Motor neuron (in vitro differentiated cells): ENCODE data around the gene MAN2A1. TPM values are rescaled to one million over a fixed set of nuclear protein-coding genes. Genes with fewer than 3 reads are reported as not detected.

Experiments used
- ATAC-seq, 8 experiments: fragments of 200-7000 bp; cut with Tn5 transposase; replicated peaks in 6 of 8; 2 replicates each; pipeline ENCODE4 v1.8.0; 2021; ENCODE audit warnings: mild to moderate bottlenecking in 8 of 8, moderate library complexity in 8 of 8
- H3K27ac ChIP-seq, 2 donors: fragments of 250-450 bp; sonication (Bioruptor Pico); 2 replicates each; pipeline ENCODE4 v1.9.0; 2021; ENCODE audit warnings: antibody characterized with exemption in 2 of 2, mild to moderate bottlenecking in 2 of 2, moderate library complexity in 1 of 2
- H3K4me1 ChIP-seq, 2 donors: fragments of 250-450 bp; sonication (Bioruptor Pico); replicated peaks in 1 of 2; 2 replicates each; pipeline ENCODE4 v1.6.1; 2021; ENCODE audit warnings: antibody characterized with exemption in 2 of 2, mild to moderate bottlenecking in 2 of 2, moderate library complexity in 1 of 2
- H3K4me3 ChIP-seq, 5 donors: fragments of 250-450 bp; sonication (Bioruptor Pico); 2 replicates each; pipeline ENCODE4 v1.9.0; 2021; ENCODE audit warnings: antibody characterized with exemption in 5 of 5, mild to moderate bottlenecking in 5 of 5, moderate library complexity in 4 of 5
- WGBS, 10 experiments: fragments of 450-650 bp; shearing (Covaris generic); methylation state at CpG; one replicate each; pipeline ENCODE4 v1.0.0; 2022; 5-methylcytosine and 5-hydroxymethylcytosine counted together
- in situ Hi-C, 9 experiments: fragments of 400-800 bp; cut with MboI; loops; one replicate each; pipeline ENCODE4 v1.15.0; 2021; ENCODE audit warnings: low sequenced_read_pairs in 9 of 9, low pct_unique_long_range_greater_than_20kb in 2 of 9; ENCODE audit not compliant: unreplicated experiment in 9 of 9
- total RNA-seq, 8 experiments: library from RNA; unstranded; fragments of 300-600 nt; gene quantifications; 2 replicates each; pipeline versions ENCODE4 v1.2.3 to v1.2.4, GENCODE V29; 2022

Gene MAN2A1
- total RNA-seq, 8 experiments from 2014 or later = 9.1 to 59.7 (median 15.5) TPM

GRCh38 chr5:109701252-109701651 lies 11.5 kb downstream of the MAN2A1 start:
- 90 to 100% (median 100%) methylated on average over 1 to 2 of the region's 2 CpGs for WGBS, 10 experiments
- Histone ChIP-seq H3K4me3 (no peak overlapping the region), H3K27ac (no peak overlapping the region), H3K4me1 (peaks cover 4 to 8% of the 10 kb centered on the region in 2 donors)
- no peak for ATAC-seq
- in situ Hi-C loops = no loop called here

- Histone ChIP-seq H3K27ac (no peak overlapping the region), H3K4me3 (no peak overlapping the region), H3K4me1 (peaks cover 4% of the 10 kb centered on the region in 2 donors)
- 10 to 100% (median 80%) methylated on average over 1 to 2 of the region's 2 CpGs; no CpG with 5 or more reads in 3 of the 10 experiments for WGBS, 10 experiments
- peak in 2 of 8 experiments; percentile 81 to 92 for ATAC-seq
- in situ Hi-C loops = no loop called here
Observed at GRCh38 chr5:109701792-109702191, 12.1 kb downstream of the MAN2A1 start.

GRCh38 chr5:109703166-109703565 lies 13.4 kb downstream of the MAN2A1 start:
- peak in 1 of 8 experiments; percentile 42 for ATAC-seq
- Histone ChIP-seq H3K4me3 (no peak overlapping the region), H3K27ac (no peak overlapping the region), H3K4me1 (no peaks in the 10 kb centered on the region)
- in situ Hi-C loops = no loop called here

GRCh38 chr5:109703829-109704228 lies 14.1 kb downstream of the MAN2A1 start:
- Histone ChIP-seq H3K4me3 (no peak overlapping the region), H3K27ac (no peak overlapping the region), H3K4me1 (no peaks in the 10 kb centered on the region)
- peak in 2 of 8 experiments; percentile 67 to 78 for ATAC-seq
- in situ Hi-C loops = no loop called here
- WGBS, 10 experiments = 20 to 100% (median 83%) methylated on average over 1 of the region's 1 CpG; no CpG with 5 or more reads in 5 of the 10 experiments

- no peak for ATAC-seq
- Histone ChIP-seq H3K4me1 (no peaks in the 10 kb centered on the region), H3K27ac (no peak overlapping the region), H3K4me3 (no peak overlapping the region)
- in situ Hi-C loops = no loop called here
- 63 to 100% (median 89%) methylated on average over 2 to 8 of the region's 10 CpGs for WGBS, 10 experiments
Observed at GRCh38 chr5:109704282-109704952, 14.7 kb downstream of the MAN2A1 start.

DNA sequence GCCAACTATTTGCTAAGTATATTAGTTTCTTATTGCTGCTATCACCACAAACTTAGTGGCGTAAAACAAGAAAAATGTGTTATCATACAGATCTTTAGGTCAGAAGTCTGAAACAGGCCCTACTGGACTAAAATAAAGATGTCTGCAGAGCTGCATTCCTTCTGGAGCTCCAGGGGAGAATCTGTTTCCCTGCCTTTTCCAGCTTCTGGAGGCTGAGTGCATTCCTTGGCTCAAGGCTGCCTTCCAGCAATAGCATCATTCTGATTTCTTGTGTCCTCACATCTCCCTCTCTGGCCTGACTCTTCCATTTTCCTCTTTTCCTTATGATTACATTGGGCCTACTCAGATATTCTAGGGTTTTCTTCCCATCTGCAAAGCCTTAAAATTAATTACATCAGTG lies 15.9 kb downstream of the MAN2A1 start:
- WGBS, 10 experiments = 83 to 100% (median 100%) methylated on average over 1 of the region's 1 CpG; no CpG with 5 or more reads in 1 of the 10 experiments
- Histone ChIP-seq H3K4me1 (no peaks in the 10 kb centered on the region), H3K4me3 (no peak overlapping the region), H3K27ac (no peak overlapping the region)
- in situ Hi-C loops = no loop called here
- no peak for ATAC-seq

DNA sequence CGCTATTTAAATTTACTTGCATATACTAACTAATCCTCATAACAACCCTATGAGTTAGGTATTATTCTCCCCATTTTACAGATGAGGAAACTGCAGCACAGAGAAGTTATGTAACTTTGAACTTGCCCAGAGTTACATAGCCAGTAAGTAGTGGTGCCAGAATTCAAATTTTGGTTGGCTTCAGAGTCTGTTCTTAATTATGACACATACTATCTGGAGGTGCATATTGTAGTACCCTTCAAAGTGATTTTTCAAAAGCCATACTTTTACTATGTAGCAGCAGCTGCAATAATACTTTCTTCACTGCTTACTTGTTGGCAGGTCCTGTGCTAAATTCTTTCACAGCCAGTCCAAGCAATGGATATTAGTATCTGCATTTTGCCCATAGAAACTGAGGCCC lies 16.4 kb downstream of the MAN2A1 start:
- in situ Hi-C loops = no loop called here
- Histone ChIP-seq H3K4me1 (no peaks in the 10 kb centered on the region), H3K27ac (no peak overlapping the region), H3K4me3 (no peak overlapping the region)
- WGBS, 10 experiments = 83 to 100% (median 100%) methylated on average over 1 of the region's 1 CpG; no CpG with 5 or more reads in 2 of the 10 experiments
- ATAC-seq = no peak

DNA sequence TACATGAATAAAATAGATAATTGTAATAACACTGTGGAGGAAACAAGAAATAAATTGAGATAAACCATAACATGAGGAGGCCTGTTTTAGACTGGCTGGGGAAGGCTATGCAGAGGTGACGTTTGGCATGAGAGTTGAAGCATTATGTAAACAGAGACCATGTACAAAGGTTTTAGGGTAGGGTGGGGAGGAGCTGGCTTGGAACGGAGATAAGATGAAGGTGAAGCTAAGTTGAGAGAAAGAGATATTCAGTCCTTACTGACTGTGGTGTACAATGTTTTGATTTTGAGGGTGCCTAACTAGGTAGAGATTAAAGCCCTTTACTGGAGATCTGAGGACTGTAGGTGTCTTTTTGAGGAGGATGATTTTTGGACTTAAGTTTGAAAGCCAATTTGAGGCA lies 17.8 kb downstream of the MAN2A1 start:
- 64 to 100% (median 100%) methylated on average over 1 to 2 of the region's 2 CpGs; no CpG with 5 or more reads in 2 of the 10 experiments for whole genome bisulfite sequencing, 10 experiments
- Histone ChIP-seq H3K4me1 (no peaks in the 10 kb centered on the region), H3K4me3 (no peak overlapping the region), H3K27ac (no peak overlapping the region)
- no peak for ATAC-seq
- in situ Hi-C loops = no loop called here

GRCh38 chr5:109708813-109709212 lies 19.1 kb downstream of the MAN2A1 start:
- ATAC-seq = no peak
- in situ Hi-C loops = no loop called here
- 80 to 100% (median 95%) methylated on average over 1 to 2 of the region's 2 CpGs; no CpG with 5 or more reads in 5 of the 10 experiments for WGBS, 10 experiments
- no peak overlapping the region for H3K4me3 ChIP-seq
- H3K27ac ChIP-seq = no peak overlapping the region
- H3K4me1 ChIP-seq = no peaks in the 10 kb centered on the region

- no peak for ATAC-seq
- no peaks in the 10 kb centered on the region for H3K4me1 ChIP-seq
- in situ Hi-C loops = no loop called here
- H3K27ac ChIP-seq = no peak overlapping the region
- 85 to 100% (median 97%) methylated on average over 1 to 5 of the region's 5 CpGs for WGBS, 10 experiments
- H3K4me3 ChIP-seq = no peak overlapping the region
Observed at GRCh38 chr5:109709225-109709624, 19.5 kb downstream of the MAN2A1 start.

- ATAC-seq = no peak
- Histone ChIP-seq H3K4me3 (no peak overlapping the region), H3K27ac (no peak overlapping the region), H3K4me1 (no peaks in the 10 kb centered on the region)
- in situ Hi-C loops = no loop called here
Observed at GRCh38 chr5:109711673-109712072, 21.9 kb downstream of the MAN2A1 start.

- no peaks in the 10 kb centered on the region for H3K4me1 ChIP-seq
- WGBS, 10 experiments = 13 to 100% (median 80%) methylated on average over 1 to 3 of the region's 3 CpGs; no CpG with 5 or more reads in 1 of the 10 experiments
- peak in 3 of 8 experiments; percentile 19 to 76 (median 29) for ATAC-seq
- H3K27ac ChIP-seq = no peak overlapping the region
- H3K4me3 ChIP-seq = no peak overlapping the region
- in situ Hi-C loops = no loop called here
Observed at GRCh38 chr5:109713453-109713852, 23.7 kb downstream of the MAN2A1 start.

DNA sequence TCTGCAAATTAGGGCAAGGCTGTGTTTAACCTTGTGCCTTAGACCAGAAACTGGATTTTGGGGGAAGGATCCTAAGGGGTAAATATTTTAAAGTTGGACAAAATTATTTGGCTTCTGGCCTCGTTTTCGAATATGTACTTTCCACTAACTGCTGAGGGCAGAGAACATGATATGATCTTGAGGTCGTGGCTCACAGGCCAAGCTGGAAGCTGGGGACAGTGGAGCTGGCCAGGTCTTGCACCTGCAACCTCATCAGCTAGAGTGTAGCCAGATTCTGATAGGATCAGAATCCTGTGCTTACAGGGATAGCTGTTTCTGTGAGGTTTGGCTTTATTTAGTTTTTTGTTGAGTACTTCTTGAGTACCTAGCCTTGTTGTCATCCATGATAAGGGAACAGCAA lies 24.9 kb downstream of the MAN2A1 start:
- in situ Hi-C loops = no loop called here
- Histone ChIP-seq H3K4me3 (no peak overlapping the region), H3K4me1 (no peaks in the 10 kb centered on the region), H3K27ac (no peak overlapping the region)
- WGBS, 10 experiments = 0 to 92% (median 80%) methylated on average over 2 to 3 of the region's 3 CpGs; no CpG with 5 or more reads in 2 of the 10 experiments
- no peak for ATAC-seq

DNA sequence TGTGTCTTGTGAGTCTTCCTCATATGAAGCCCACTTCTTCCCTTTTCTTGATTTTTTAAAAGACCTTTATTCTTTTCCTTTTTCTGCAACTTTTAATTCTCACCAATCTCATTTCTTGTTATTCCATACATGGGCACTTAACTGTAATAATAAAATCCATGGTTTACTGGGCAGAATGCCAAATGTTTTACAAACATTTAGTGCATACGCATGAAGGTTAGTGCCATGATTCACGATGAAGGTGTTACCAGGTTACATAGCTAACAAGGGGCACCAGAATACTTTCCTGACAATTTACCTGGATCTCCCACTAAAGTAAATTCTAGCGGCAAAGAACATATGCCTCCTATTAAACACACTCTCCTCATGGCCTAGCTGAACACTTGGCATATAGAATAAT lies 28.5 kb downstream of the MAN2A1 start:
- Histone ChIP-seq H3K4me1 (peaks cover 0 to 3% of the 10 kb centered on the region in 2 donors), H3K27ac (no peak overlapping the region), H3K4me3 (no peak overlapping the region)
- WGBS, 10 experiments = 13 to 100% (median 90%) methylated on average over 1 to 3 of the region's 3 CpGs; no CpG with 5 or more reads in 1 of the 10 experiments
- ATAC-seq = no peak
- in situ Hi-C loops = no loop called here
